ENCODE data around the gene IGSF9B. TPM values are rescaled to one million over a fixed set of nuclear protein-coding genes. Genes with fewer than 3 reads are reported as not detected.

IGSF9B gene
- total and polyA plus RNA-seq, 9 of the 15 experiments (the other 6 are each of a cell fraction or from before 2014, with no cell fraction given) = 0.09 TPM; not detected in 8

DNA sequence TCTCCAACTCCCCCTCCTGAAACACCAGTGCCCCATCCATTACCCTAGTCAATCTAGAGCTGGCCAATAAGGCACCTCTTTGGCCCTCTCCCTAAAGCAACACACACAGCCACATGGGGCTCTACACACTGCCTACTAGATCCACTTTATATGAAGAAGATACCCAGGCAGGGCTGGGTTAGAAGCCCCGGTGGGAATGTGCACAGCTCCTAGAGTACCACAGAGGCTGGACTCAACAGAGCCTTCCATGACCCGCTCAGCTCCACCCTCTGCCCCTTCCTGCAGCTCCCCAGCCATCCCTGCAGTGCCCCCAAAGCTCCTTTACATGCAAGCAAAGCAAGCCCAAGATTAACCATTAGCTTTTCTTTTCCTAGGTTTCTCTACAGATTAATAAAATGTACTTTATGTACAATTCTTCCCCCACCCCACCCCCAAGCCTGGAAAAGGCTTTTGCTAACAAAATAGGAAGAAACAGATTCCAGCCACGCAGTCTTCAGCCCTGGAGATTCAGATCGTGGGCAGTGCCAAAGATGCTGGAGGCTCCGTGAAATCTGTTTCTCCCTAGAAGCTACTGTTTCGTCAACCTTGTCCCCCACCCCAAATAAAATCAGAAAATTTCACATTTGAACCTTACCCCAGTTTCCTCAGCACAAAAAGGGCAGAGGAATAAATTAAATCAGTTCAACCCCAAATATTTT is 51.8 kb downstream of the IGSF9B start (continued):
- TF ChIP-seq NR0B1 (IDR thresholded peaks at IDR 0.05; ENCODE audit: partially characterized antibody) (no peak), FUS (optimal IDR thresholded peaks at IDR 0.05; ENCODE audit: low read depth, low read length) (no peak), ASH1L (IDR thresholded peaks at IDR 0.05; ENCODE audit: borderline replicate concordance, low read depth, partially characterized antibody) (no peak), ZC3H8 (IDR thresholded peaks at IDR 0.05) (no peak), SOX6 (IDR thresholded peaks at IDR 0.05) (no peak), FOXJ3 (CRISPR knock-in tag; IDR thresholded peaks at IDR 0.05) (no peak), ZNF277 (CRISPR knock-in tag; IDR thresholded peaks at IDR 0.05; ENCODE audit: borderline replicate concordance) (no peak), HNRNPLL (IDR thresholded peaks at IDR 0.05; ENCODE audit: low read depth, low read length, poor library complexity, severe bottlenecking) (no peak)
